GM12878 (cell line): ENCODE measurements around the gene DDX54. TPM values are rescaled to one million over a fixed set of nuclear protein-coding genes. Genes with fewer than 3 reads are reported as not detected.

Experiments used
- ATAC-seq: fragments of 200-7000 bp; cut with Tn5 transposase; 3 replicates; pipeline ENCODE4 v1.9.1; 2020; ENCODE audit warnings: mild to moderate bottlenecking, moderate library complexity
- BruUV-seq: library from RNA; stranded (reverse); fragments of 400-500 nt; replicated peaks from 2 replicates; lab custom pipeline; 2021; lab: Mats Ljungman, UMichigan
- CTCF ChIA-PET: fragments of 300-600 bp; sonication (Branson Sonifier 250); formaldehyde crosslinking; extraction: SDS; loops from one replicate; lab custom pipeline; 2021; ENCODE audit warnings: inconsistent platforms; lab: Yijun Ruan, JAX
- POLR2A ChIA-PET: fragments of 350-600 bp; formaldehyde crosslinking; extraction: SDS; loops from one replicate; lab custom pipeline; 2021; ENCODE audit warnings: inconsistent platforms; lab: Charles Lee
- RAD21 ChIA-PET: fragments of 300-600 bp; sonication (Branson Sonifier 250); formaldehyde crosslinking; loops from one replicate; lab custom pipeline; 2023; ENCODE audit warnings: antibody characterized with exemption; ENCODE audit not compliant: unreplicated experiment; lab: Charles Lee
- SMC1A ChIA-PET: fragments of 300-600 bp; sonication (Branson Sonifier 250); formaldehyde crosslinking; loops from one replicate; lab custom pipeline; 2023; ENCODE audit not compliant: unreplicated experiment, uncharacterized antibody; lab: Charles Lee
- DNase-seq: peaks from one replicate; pipeline ENCODE4 v3.0.0-alpha.2; 2011; ENCODE audit warnings: low read depth, low spot score
- FAIRE-seq: peaks from 3 replicates; lab custom pipeline; 2011; peaks lifted over from hg19 to GRCh38; lab: Jason Lieb, UNC
- H2AFZ ChIP-seq: 2 replicates; pipeline ENCODE4 v1.6.0; 2011; ENCODE audit warnings: low read depth, low read length, control low read depth; ENCODE audit not compliant: control insufficient read depth
- H3K27ac ChIP-seq: 2 replicates; pipeline ENCODE4 v1.5.1; 2011; ENCODE audit warnings: control low read depth; ENCODE audit not compliant: control insufficient read depth, insufficient read depth
- H3K27me3 ChIP-seq, 2 experiments: replicated peaks in 1 of 2; 2 replicates each; pipeline versions ENCODE4 v1.6.0 to v1.6.1; 2011; ENCODE audit warnings: low read length in 1 of 2; ENCODE audit not compliant: control insufficient read depth in 2 of 2, insufficient read depth in 2 of 2
- H3K36me3 ChIP-seq, 2 experiments: 2 replicates each; pipeline ENCODE4 v1.5.1; 2011; ENCODE audit warnings: low read length in 1 of 2; ENCODE audit not compliant: control insufficient read depth in 2 of 2, insufficient read depth in 2 of 2
- H3K4me1 ChIP-seq: 2 replicates; pipeline ENCODE4 v1.6.1; 2011; ENCODE audit warnings: mild to moderate bottlenecking, low read length, moderate library complexity, mixed read lengths; ENCODE audit not compliant: control insufficient read depth, insufficient read depth
- H3K4me2 ChIP-seq: 2 replicates; pipeline ENCODE4 v1.6.0; 2011; ENCODE audit warnings: control low read depth; ENCODE audit not compliant: control insufficient read depth, insufficient read depth
- H3K4me3 ChIP-seq: fragments of 200-600 bp; sonication (generic); 2 replicates; pipeline ENCODE4 v1.5.1; 2016
- H3K79me2 ChIP-seq: 2 replicates; pipeline ENCODE4 v1.6.0; 2011; ENCODE audit warnings: low read length; ENCODE audit not compliant: control insufficient read depth, insufficient read depth
- H3K9ac ChIP-seq: 2 replicates; pipeline ENCODE4 v1.8.0; 2011; ENCODE audit warnings: low read length, control low read depth, mixed read lengths; ENCODE audit not compliant: control insufficient read depth, insufficient read depth
- H3K9me3 ChIP-seq: replicated peaks from 3 replicates; pipeline ENCODE4 v1.5.1; 2011; ENCODE audit warnings: mild to moderate bottlenecking, low read length; ENCODE audit not compliant: control insufficient read depth, insufficient read depth
- H4K20me1 ChIP-seq: 2 replicates; pipeline ENCODE4 v1.6.0; 2011; ENCODE audit not compliant: control insufficient read depth, insufficient read depth
- BACH1 ChIP-seq: fragments of 450-650 bp; IDR thresholded peaks from 2 replicates; pipeline ENCODE4 v1.6.1; 2017; ENCODE audit warnings: mild to moderate bottlenecking, borderline replicate concordance
- BCL11A ChIP-seq: IDR thresholded peaks from 2 replicates; pipeline ENCODE4 v1.6.1; 2011; ENCODE audit warnings: low read depth, low read length
- BMI1 ChIP-seq: fragments of 450-650 bp; IDR thresholded peaks from 2 replicates; pipeline ENCODE4 v1.6.1; 2016; ENCODE audit warnings: mild to moderate bottlenecking, moderate library complexity, borderline replicate concordance
- CBFB ChIP-seq: IDR thresholded peaks from 2 replicates; pipeline ENCODE4 v1.6.1; 2016; ENCODE audit warnings: antibody characterized with exemption, low read depth
- CEBPZ ChIP-seq: fragments of 150-350 bp; IDR thresholded peaks from 2 replicates; pipeline ENCODE4 v1.6.1; 2016; ENCODE audit warnings: low read depth, low read length
- CREM ChIP-seq: IDR thresholded peaks from 2 replicates; pipeline ENCODE4 v1.6.1; 2014; ENCODE audit warnings: antibody characterized with exemption, low read depth
- EZH2 ChIP-seq: IDR thresholded peaks from 2 replicates; pipeline ENCODE4 v1.6.1; 2012; ENCODE audit warnings: low read depth, mild to moderate bottlenecking, control low read depth, inconsistent platforms, low read length, borderline replicate concordance; ENCODE audit not compliant: control insufficient read depth
- GATAD2B ChIP-seq: fragments of 450-650 bp; conservative IDR thresholded peaks from 2 replicates; pipeline ENCODE4 v1.6.1; 2017; ENCODE audit warnings: low read depth, mild to moderate bottlenecking, moderate library complexity
- IRF3 ChIP-seq: fragments of 450-650 bp; IDR thresholded peaks from 2 replicates; pipeline ENCODE4 v1.6.1; 2014; ENCODE audit warnings: mild to moderate bottlenecking
- MAX ChIP-seq: IDR thresholded peaks from 2 replicates; pipeline ENCODE4 v1.6.1; 2012; ENCODE audit warnings: low read depth, low read length, improper control_type of control experiment
- MXI1 ChIP-seq: fragments of 150-350 bp; IDR thresholded peaks from 2 replicates; pipeline ENCODE4 v1.6.1; 2011; ENCODE audit warnings: low read depth, mild to moderate bottlenecking, inconsistent platforms, low read length, improper control_type of control experiment
- PKNOX1 ChIP-seq: fragments of 450-650 bp; IDR thresholded peaks from 2 replicates; pipeline ENCODE4 v1.6.1; 2016; ENCODE audit warnings: mild to moderate bottlenecking
- PML ChIP-seq: IDR thresholded peaks from 2 replicates; pipeline ENCODE4 v1.6.1; 2012; ENCODE audit warnings: low read length, inconsistent platforms
- POLR2AphosphoS5 ChIP-seq: IDR thresholded peaks from 2 replicates; pipeline ENCODE4 v1.6.1; 2011; ENCODE audit warnings: mild to moderate bottlenecking, low read length, inconsistent platforms
- RB1 ChIP-seq: fragments of 450-650 bp; formaldehyde crosslinking; IDR thresholded peaks from 2 replicates; pipeline ENCODE4 v1.6.1; 2017; ENCODE audit warnings: mild to moderate bottlenecking, borderline replicate concordance
- RUNX3 ChIP-seq: IDR thresholded peaks from 2 replicates; pipeline ENCODE4 v1.6.1; 2012; ENCODE audit warnings: low read length, inconsistent platforms
- TCF12 ChIP-seq: IDR thresholded peaks from 2 replicates; pipeline ENCODE4 v1.6.1; 2011; ENCODE audit warnings: low read depth, mild to moderate bottlenecking, low read length
- ZNF207 ChIP-seq: fragments of 450-650 bp; IDR thresholded peaks from 2 replicates; pipeline ENCODE4 v1.6.1; 2014; ENCODE audit warnings: antibody characterized with exemption, mild to moderate bottlenecking, borderline replicate concordance
- ZNF384 ChIP-seq: IDR thresholded peaks from 2 replicates; pipeline ENCODE4 v1.6.1; 2012; ENCODE audit warnings: low read depth, mild to moderate bottlenecking, low read length, improper control_type of control experiment, borderline replicate concordance
- WGBS: methylation state at CpG from one replicate; pipeline ENCODE4 v1.1.6; 2016; ENCODE audit warnings: low lambda C conversion rate; ENCODE audit not compliant: insufficient replicate concordance, insufficient coverage; ENCODE audit errors: missing lambda C conversion rate; 5-methylcytosine and 5-hydroxymethylcytosine counted together
- in situ Hi-C: fragments of 300-500 bp; cut with MboI; formaldehyde crosslinking; loops from 9 replicates; pipeline ENCODE4 v1.14.3; 2018; ENCODE audit warnings: mixed read lengths
- intact Hi-C: fragments of 100-400 bp; cut with micrococcal nuclease; formaldehyde crosslinking; loops from one replicate; pipeline ENCODE4 v1.14.2; 2022; ENCODE audit not compliant: unreplicated experiment
- polyA plus RNA-seq, 11 experiments: library from polyadenylated mRNA; depleted of rRNA in 4 of 11; unstranded in 6 of 11; stranded (reverse) in 5 of 11; fragments of >200 nt; fragmentation: Nextera tagmentation in 4 of 11; fragmentation: Illumina TruSeq in 1 of 11; extraction: Ambion mirVana in 4 of 11; extraction: Trizol in 1 of 11; gene quantifications; 1 replicate in 1 of 11; 2 replicates in 10 of 11; pipeline versions ENCODE4 v1.2.1 to v1.2.3, GENCODE V29; 2011 to 2016; ENCODE audit warnings: inconsistent platforms in 2 of 11, missing spikeins in 2 of 11, low read depth in 1 of 11
- total RNA-seq, 4 experiments: library from RNA; depleted of rRNA in 3 of 4; stranded (reverse); fragments of >200 nt in 3 of 4; fragmentation: Illumina TruSeq in 1 of 4; extraction: Trizol in 1 of 4; gene quantifications; 2 replicates each; pipeline versions ENCODE4 v1.2.1 to v1.2.3, GENCODE V29; 2013 to 2021

The DDX54 gene
- total and polyA plus RNA-seq, 10 of the 15 experiments (the other 5 are each of a cell fraction or from before 2014, with no cell fraction given): 1.9 to 115 (median 56.3) TPM

GRCh38 chr12:113220593-113221180 lies 35.4 kb upstream of the DDX54 start:
- POLR2A ChIA-PET: interaction anchor here (1.0 to 6.7 kb wide), 6 partner anchors 10 to 90 kb away, joined by 3 to 108 read pairs (median 26); partner anchors contain the start of genes DDX54 and RITA1
- SMC1A ChIA-PET: interaction anchor here (1.2 to 15.7 kb wide), 4 partner anchors 8 to 17 kb away, joined by 3 to 237 read pairs (median 34); no protein-coding TSS in a partner anchor
- CTCF ChIA-PET: interaction anchor here (1.2 to 1.6 kb wide), 2 partner anchors 10 to 19 kb away, joined by 3 to 4 read pairs; no protein-coding TSS in a partner anchor
- TF ChIP-seq PML (no peak), RB1 (0 out of 2 replicates have a peak, but pooled peaks have one; percentile 48), RUNX3 (peak; percentile 66), CEBPZ (peak; percentile 91), IRF3 (no peak), BACH1 (no peak), MAX (0 out of 2 replicates have a peak, but pooled peaks have one; percentile 7), GATAD2B (no peak; the same call in 1 of the 2 replicates), MXI1 (peak; percentile 60), CREM (no peak), BMI1 (peak; percentile 99), ZNF384 (no peak), POLR2AphosphoS5 (no peak), TCF12 (0 out of 2 replicates have a peak, but pooled peaks have one; percentile 13), EZH2 (no peak), PKNOX1 (no peak), CBFB (no peak), BCL11A (no peak), ZNF207 (0 out of 2 replicates have a peak, but pooled peaks have one; percentile 53)

More at GRCh38 chr12:113220593-113221180, 35.4 kb upstream of the DDX54 start:
- H3K9me3 ChIP-seq: no peaks in the 10 kb centered on the region
- in situ Hi-C loops: loop anchor here (25.0 kb wide), 1 partner anchor 1783 kb away; no protein-coding TSS in a partner anchor
- no peaks in the 10 kb centered on the region for H3K36me3 ChIP-seq
- peak overlapping the region; percentile 58; the same call in 1 of the 2 replicates for H3K9ac ChIP-seq
- peak; percentile 0 for ATAC-seq
- no peak for FAIRE-seq
- WGBS: 3% methylated on average over 23 of the region's 23 CpGs
- peaks cover 19% of the 10 kb centered on the region for H3K4me1 ChIP-seq
- peak overlapping the region; percentile 89 for H2AFZ ChIP-seq
- no peaks in the 10 kb centered on the region for H3K27me3 ChIP-seq
- peak overlapping the region; percentile 98 for H3K4me2 ChIP-seq
- RAD21 ChIA-PET: interaction anchor here (1.4 to 4.4 kb wide), 4 partner anchors 12 to 17 kb away, joined by 4 to 51 read pairs (median 40); no protein-coding TSS in a partner anchor
- intact Hi-C loops: loop anchor here (1.0 to 2.0 kb wide), 2 partner anchors 12 to 34 kb away; no protein-coding TSS in a partner anchor
- H3K4me3 ChIP-seq: peak overlapping the region; percentile 69
- DNase-seq: no peak
- BruUV-seq: TSS peak; percentile 83
- H3K27ac ChIP-seq: peak overlapping the region; percentile 22; the same call in 1 of the 2 replicates
- peaks cover 31% of the 10 kb centered on the region for H3K79me2 ChIP-seq
- H4K20me1 ChIP-seq: no peaks in the 10 kb centered on the region
